T-helper 2 cell treated with Interferon-gamma antibody and Interleukin-4, amounts not matched to agents 100 ng/mL and 5 ng/mL, for 36 hours (primary cell): ENCODE results near the gene RNU1-1. TPM values are rescaled to one million over a fixed set of nuclear protein-coding genes. Genes with fewer than 3 reads are reported as not detected.
"Not testable (repeated sequence)": the region's sequence is repeated elsewhere in the genome, so short reads cannot be mapped to it uniquely, and the experiment has no call there.

Experiments used
- intact Hi-C: fragments of 100-400 bp; cut with micrococcal nuclease; formaldehyde crosslinking; loops from one replicate; pipeline ENCODE4 v1.15.1; 2023
- total RNA-seq: library from RNA; stranded (reverse); gene quantifications from 2 replicates; pipeline ENCODE4 v1.2.3, GENCODE V29; 2022

RNU1-1 gene
- total RNA-seq, 1 donor from 2014 or later, result 2,343 TPM

- intact Hi-C loops, result not testable (repeated sequence)
Measured at GRCh38 chr1:16497474-16497904, 16.6 kb downstream of the RNU1-1 start.

DNA sequence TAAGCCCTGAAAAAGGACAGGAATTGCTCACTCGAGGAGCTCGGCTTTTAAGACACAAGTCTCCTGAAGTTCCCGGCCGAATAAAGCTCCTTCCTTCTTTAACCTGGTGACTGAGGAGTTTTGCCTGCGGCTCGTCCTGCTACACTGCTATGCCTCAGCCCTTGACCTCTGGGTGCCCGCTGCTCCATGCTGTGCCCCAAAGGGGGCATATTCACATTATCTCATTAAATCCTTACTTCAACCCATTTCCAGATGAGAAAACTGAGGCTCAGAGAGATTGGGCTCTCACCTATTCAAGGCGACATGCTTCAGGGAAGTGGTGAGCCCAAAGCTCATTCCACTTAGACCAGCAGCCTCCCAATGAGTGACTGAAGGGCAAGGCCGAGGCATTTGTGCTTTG lies 20.4 kb downstream of the RNU1-1 start:
- intact Hi-C loops, result not testable (repeated sequence)

GRCh38 chr1:16492937-16493336 lies 21.1 kb downstream of the RNU1-1 start:
- intact Hi-C loops, result not testable (repeated sequence)

GRCh38 chr1:16491056-16491675 lies 22.9 kb downstream of the RNU1-1 start:
- intact Hi-C loops, result no loop called here

- intact Hi-C loops, result not testable (repeated sequence)
Measured at GRCh38 chr1:16489195-16489880, 24.7 kb downstream of the RNU1-1 start.

DNA sequence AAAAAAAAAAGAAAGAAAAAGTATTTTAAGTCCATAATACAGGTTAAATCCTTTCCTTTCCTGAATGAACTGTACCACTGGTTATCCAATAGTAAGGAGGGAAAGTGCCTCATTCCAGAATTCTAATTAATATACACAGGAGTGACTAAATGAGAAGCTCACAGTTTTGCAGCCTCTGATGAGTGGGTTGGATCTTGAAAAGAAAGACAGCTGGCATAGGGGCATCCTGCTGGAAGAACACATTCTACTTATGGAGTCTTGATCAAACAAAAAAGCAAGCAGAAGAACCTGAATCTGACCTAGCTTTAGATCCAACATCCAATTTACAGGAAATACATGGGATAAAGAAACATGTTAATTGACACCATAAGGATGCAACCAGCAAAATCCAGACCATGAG lies 27.1 kb downstream of the RNU1-1 start:
- intact Hi-C loops, result not testable (repeated sequence)

GRCh38 chr1:16486316-16486715 lies 27.8 kb downstream of the RNU1-1 start:
- intact Hi-C loops, result not testable (repeated sequence)

GRCh38 chr1:16484931-16485330 lies 29.2 kb downstream of the RNU1-1 start:
- intact Hi-C loops, result no loop called here

DNA sequence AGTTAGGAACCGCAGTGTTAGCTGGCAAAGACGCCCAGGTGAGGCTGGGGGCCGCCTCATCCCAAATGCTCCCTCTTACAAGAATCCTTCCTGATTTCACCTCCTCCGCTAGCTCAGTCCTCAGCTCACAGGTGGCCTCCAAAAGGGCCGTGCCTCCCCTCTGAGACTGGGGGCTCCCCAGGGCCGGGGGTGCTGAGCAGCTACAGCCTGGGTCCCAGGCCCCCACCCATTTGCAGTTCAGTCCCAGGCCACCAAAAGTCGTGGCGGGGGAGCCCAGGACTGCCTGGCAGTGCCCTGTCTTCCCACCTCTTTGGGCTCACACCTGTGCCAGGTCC lies 29.6 kb downstream of the RNU1-1 start:
- intact Hi-C loops, result no loop called here

DNA sequence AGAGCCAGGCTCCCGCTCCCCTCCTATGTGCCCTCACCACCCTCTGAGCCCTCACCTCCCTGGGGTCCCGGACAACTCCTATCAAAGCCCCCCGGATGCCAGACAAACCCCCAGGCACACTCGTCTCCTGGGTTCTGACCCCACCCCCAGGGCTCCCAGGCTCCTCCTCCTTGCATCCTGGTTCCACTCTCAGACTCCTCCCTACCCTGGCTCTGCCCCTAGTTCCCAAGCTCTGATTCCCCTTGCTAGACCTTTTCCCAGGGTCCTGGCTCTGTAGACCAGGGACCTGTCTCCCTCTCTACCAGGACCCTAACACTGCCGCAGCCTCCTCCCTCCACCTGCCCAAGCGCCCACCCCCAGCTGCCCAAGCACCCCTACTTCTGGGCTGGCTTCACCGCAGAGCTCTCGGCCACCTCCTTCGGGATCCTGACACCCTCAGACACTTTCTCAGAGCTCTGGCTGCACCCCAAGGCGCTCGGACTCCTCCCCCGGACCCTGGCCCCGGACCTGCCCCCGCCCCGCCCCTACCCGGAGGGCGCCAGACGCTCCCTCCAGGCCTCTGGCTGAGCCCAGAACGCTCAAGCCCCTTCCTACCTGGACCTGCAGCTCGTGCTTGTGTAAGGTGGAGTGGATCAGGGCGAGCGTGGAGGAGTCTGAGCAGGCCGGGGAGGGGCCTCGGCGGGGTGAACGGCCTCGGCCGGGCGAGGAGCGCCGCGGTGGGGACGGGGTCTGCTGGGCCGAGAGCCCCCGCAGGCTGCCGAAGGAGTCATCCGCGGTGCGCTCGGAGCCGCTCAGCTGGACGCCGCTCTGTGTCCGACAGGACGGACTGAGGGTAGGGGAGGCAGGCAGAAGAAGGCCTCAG lies 30.2 kb downstream of the RNU1-1 start:
- intact Hi-C loops, result not testable (repeated sequence)

GRCh38 chr1:16483146-16483545 lies 30.9 kb downstream of the RNU1-1 start:
- intact Hi-C loops, result not testable (repeated sequence)

GRCh38 chr1:16478091-16478490 lies 36.0 kb downstream of the RNU1-1 start:
- intact Hi-C loops, result no loop called here

DNA sequence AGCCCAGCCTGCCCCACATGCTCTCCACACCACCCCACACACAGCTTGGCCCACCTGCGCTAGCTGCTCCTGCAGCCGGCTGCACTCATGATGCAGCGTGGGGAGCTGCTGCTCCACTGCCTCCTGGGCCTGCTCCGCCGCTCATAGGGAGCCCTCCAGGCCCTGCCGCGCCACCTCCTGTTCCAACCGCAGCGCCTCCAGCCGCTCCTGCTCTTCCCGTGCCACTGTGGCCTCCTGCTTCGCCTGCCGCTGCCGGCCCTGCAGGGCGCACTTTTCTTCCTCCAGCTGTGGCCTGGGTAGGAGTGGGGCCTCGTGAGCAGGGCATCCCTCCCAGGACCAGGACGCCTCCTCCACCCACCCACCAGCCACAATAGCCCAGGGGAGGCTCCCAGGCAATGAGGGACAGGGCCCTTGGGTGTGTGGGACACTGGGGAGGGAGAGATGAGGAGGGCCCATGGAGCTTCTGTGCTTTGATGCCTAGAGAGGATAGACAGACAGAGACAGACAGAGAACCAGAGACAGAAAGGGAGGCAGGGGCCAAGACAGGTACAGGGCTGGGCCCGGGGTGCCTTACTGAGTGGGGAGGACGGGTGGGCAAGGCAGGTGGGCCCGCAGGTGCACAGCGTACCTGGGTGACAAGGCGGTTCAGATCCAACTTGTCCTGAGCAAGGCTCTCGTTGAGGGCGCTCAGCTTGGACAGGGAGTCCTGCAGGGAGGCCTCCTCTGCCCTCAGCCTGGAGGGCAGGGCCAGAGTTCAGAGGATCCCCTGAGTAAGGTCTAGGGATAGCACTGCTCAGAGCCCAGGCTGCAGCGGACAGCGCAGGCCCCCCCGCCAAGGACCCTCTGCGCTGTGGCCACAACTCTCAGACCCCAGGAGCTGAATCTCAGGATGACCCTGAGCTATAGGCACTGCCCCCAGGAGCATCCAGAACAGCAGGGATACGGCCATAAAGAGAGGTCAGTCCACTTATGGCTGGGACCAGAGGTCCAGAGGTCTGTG lies 38.0 kb downstream of the RNU1-1 start:
- intact Hi-C loops, result not testable (repeated sequence)

- intact Hi-C loops, result not testable (repeated sequence)
Measured at GRCh38 chr1:16474891-16475290, 39.2 kb downstream of the RNU1-1 start.

DNA sequence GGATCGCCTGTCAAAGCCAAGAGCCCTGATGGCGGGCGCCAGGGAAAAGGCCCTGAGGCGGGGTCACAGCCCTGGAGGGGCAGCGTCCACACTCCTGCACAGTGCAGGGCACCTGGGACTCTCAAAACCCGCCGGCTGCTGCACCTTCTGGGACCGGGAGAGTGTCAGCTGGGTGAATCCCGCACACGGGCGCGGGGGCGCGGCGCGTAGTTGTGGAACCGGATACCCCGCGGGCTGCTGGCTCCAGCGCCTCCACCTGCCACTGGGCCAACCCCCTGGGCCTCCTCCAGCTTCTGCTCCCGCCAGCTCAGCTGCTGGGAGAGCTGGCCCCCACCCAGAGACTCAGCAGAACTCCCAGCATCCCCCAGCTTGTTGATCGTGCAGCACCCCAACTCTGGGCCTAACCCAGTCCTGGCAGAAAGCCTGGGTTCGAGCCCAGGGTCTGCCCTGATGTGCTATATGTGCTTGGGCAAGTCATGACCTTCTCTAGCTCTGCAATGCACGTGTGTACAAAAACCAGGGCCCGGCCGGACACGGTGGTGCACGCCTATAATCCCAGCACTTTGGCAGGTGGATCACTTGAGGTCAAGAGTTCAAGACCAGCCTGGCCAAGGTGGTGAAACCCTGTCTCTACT lies 39.8 kb downstream of the RNU1-1 start:
- intact Hi-C loops, result no loop called here

DNA sequence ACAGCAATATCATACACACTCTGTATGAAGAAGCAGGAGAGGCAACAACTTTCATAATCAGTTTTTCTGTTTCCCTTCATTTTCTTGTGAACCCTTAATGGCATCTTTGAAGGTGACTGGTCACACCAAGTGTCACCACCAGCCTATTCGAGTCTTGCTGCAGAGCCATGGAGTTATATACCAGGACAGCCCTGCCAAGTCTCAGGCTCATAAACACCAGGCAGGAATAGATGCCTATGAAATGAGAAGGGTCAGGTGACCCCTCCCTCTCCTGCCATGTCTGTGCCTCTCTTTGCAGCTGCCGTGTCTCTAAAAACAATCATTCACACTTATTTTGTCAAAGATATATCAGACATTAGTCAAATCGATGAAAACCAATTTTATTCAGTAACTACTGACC lies 45.5 kb downstream of the RNU1-1 start:
- intact Hi-C loops, result no loop called here

- intact Hi-C loops, result no loop called here
Measured at GRCh38 chr1:16464917-16465625, 49.0 kb downstream of the RNU1-1 start.
